ENCODE measurements around the gene LRPAP1. TPM values are rescaled to one million over a fixed set of nuclear protein-coding genes. Genes with fewer than 3 reads are reported as not detected.
A peak's percentile ranks its signal among the peaks of the same experiment; 100 is the strongest.

Gene LRPAP1
- total RNA-seq, 1 donor from 2014 or later: 80.1 TPM

GRCh38 chr4:3485011-3485791, 47.0 kb downstream of the LRPAP1 start:
- H3K9me3 Mint-ChIP-seq: no peaks in the 10 kb centered on the region
- H3K4me1 Mint-ChIP-seq (ENCODE audit: low read depth): no peaks in the 10 kb centered on the region
- H3K36me3 Mint-ChIP-seq (ENCODE audit: low read depth): no peaks in the 10 kb centered on the region
- H3K27ac Mint-ChIP-seq: no peak overlapping the region
- no peak for DNase-seq (ENCODE audit: low spot score)
- no peak overlapping the region for H3K4me3 Mint-ChIP-seq (ENCODE audit: low read depth)
- intact Hi-C loops (cut with micrococcal nuclease): no loop called here
- peaks cover 28% of the 10 kb centered on the region for H3K27me3 Mint-ChIP-seq (ENCODE audit: low read depth)

- Mint-ChIP-seq H3K9me3 (no peaks in the 10 kb centered on the region), H3K36me3 (ENCODE audit: low read depth) (no peaks in the 10 kb centered on the region), H3K27me3 (ENCODE audit: low read depth) (peaks cover 26% of the 10 kb centered on the region), H3K27ac (no peak overlapping the region), H3K4me3 (ENCODE audit: low read depth) (no peak overlapping the region), H3K4me1 (ENCODE audit: low read depth) (no peaks in the 10 kb centered on the region)
- DNase-seq (ENCODE audit: low spot score): no peak
- intact Hi-C loops (cut with micrococcal nuclease): no loop called here
These were observed 47.9 kb downstream of the LRPAP1 start for GRCh38 chr4:3484057-3484973.

DNA sequence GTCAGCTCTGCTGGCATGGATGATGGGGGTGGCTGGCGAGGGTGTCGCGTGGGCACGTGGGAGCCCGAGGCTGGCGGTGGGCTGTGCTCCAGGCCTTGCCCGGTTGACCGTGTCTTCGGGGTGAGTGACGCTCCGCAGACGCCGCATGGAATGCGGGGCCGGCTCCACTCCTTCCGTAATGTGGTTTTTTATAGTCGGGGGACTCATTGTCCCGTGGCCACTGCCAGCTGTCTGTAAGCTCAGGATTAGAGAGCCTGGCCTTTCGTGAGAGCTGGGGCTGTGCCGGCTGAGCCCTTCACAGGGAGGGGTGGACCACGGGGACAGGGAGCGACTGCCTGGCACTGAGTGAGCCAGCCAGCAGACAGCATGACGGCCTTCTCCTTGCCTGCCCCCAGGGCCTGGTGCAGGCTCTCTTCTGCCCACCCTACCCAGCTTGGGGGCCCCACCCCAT, 48.7 kb downstream of the LRPAP1 start:
- intact Hi-C loops (cut with micrococcal nuclease): no loop called here
- Mint-ChIP-seq H3K27me3 (ENCODE audit: low read depth) (peaks cover 20% of the 10 kb centered on the region), H3K4me3 (ENCODE audit: low read depth) (no peak overlapping the region), H3K4me1 (ENCODE audit: low read depth) (no peaks in the 10 kb centered on the region), H3K9me3 (no peaks in the 10 kb centered on the region), H3K36me3 (ENCODE audit: low read depth) (no peaks in the 10 kb centered on the region), H3K27ac (no peak overlapping the region)
- no peak for DNase-seq (ENCODE audit: low spot score)

GRCh38 chr4:3482707-3483106, 49.5 kb downstream of the LRPAP1 start:
- no peak overlapping the region for H3K27ac Mint-ChIP-seq
- H3K4me3 Mint-ChIP-seq (ENCODE audit: low read depth): no peak overlapping the region
- H3K9me3 Mint-ChIP-seq: no peaks in the 10 kb centered on the region
- peaks cover 18% of the 10 kb centered on the region for H3K27me3 Mint-ChIP-seq (ENCODE audit: low read depth)
- intact Hi-C loops (cut with micrococcal nuclease): no loop called here
- no peak for DNase-seq (ENCODE audit: low spot score)
- H3K4me1 Mint-ChIP-seq (ENCODE audit: low read depth): no peaks in the 10 kb centered on the region
- no peaks in the 10 kb centered on the region for H3K36me3 Mint-ChIP-seq (ENCODE audit: low read depth)

DNA sequence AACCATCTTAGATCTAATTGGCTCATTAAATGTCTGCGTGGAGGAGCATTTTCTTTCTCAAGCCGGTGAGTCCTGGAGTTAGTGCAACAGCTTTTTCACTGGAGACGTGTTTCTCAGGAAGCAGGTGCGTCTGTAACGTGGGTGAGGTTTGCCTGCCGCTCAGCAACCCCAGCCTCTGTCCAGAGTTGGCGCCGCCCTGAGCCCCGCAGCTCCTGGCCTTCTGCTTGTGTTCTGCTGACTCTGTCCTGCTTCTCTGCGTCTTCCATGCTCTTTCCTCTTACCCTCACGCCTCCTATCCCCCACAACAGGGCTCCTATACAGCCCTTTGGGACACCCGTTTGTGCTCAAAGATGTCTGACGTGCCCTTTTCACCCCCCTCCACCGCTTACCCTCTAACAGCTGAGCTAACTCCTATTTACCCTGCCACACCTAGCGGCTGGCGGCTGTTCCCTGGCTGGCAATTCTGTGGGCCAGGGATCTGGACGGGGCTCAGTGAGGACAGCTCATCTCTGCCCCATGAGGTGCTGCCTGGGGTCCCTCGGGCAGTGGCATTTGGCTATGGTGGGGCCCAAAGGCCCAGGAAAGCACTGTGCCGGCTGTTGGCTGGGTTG, 50.3 kb downstream of the LRPAP1 start:
- Mint-ChIP-seq H3K27me3 (ENCODE audit: low read depth) (peaks cover 18% of the 10 kb centered on the region), H3K9me3 (no peaks in the 10 kb centered on the region), H3K4me1 (ENCODE audit: low read depth) (no peaks in the 10 kb centered on the region), H3K36me3 (ENCODE audit: low read depth) (no peaks in the 10 kb centered on the region), H3K4me3 (ENCODE audit: low read depth) (no peak overlapping the region), H3K27ac (no peak overlapping the region)
- DNase-seq (ENCODE audit: low spot score): no peak
- intact Hi-C loops (cut with micrococcal nuclease): no loop called here

- DNase-seq (ENCODE audit: low spot score): no peak
- H3K4me3 Mint-ChIP-seq (ENCODE audit: low read depth): no peak overlapping the region
- peaks cover 18% of the 10 kb centered on the region for H3K27me3 Mint-ChIP-seq (ENCODE audit: low read depth)
- no peak overlapping the region for H3K27ac Mint-ChIP-seq
- no peaks in the 10 kb centered on the region for H3K36me3 Mint-ChIP-seq (ENCODE audit: low read depth)
- no peaks in the 10 kb centered on the region for H3K4me1 Mint-ChIP-seq (ENCODE audit: low read depth)
- intact Hi-C loops (cut with micrococcal nuclease): no loop called here
- H3K9me3 Mint-ChIP-seq: no peaks in the 10 kb centered on the region
These were observed 51.1 kb downstream of the LRPAP1 start for GRCh38 chr4:3481113-3481531.

DNA sequence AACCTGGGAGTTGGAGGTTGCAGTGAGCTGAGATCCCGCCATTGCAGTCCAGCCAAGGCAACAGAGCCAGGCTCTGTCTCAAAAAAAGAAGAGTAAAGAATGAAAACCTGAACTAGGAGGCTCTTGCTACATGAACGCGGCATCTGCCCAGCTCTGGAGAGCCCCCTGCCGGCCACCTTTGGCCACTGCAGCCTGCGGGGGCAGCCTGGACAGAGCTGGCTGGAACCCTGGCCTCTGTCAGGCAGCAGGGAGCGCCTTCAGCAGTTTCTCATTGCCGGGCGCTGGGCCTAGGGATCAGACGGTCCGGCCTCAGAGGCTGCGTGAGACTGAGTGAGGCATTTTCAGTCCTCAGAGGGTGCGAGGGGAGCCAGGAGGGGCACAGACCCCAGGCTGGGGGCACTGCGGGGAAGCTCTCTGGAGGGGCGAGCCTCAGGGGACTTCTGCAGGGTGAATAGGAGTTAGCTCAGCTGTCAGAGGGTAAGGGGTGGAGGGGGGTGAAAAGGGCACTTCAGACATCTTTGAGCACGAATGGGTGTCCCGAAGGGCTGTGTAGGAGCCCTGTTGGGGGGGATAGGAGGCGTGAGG, 51.6 kb downstream of the LRPAP1 start:
- no peaks in the 10 kb centered on the region for H3K36me3 Mint-ChIP-seq (ENCODE audit: low read depth)
- no peak overlapping the region for H3K4me3 Mint-ChIP-seq (ENCODE audit: low read depth)
- H3K4me1 Mint-ChIP-seq (ENCODE audit: low read depth): no peaks in the 10 kb centered on the region
- H3K27me3 Mint-ChIP-seq (ENCODE audit: low read depth): peaks cover 18% of the 10 kb centered on the region
- no peaks in the 10 kb centered on the region for H3K9me3 Mint-ChIP-seq
- H3K27ac Mint-ChIP-seq: no peak overlapping the region
- peak; percentile 69 for DNase-seq (ENCODE audit: low spot score)
- intact Hi-C loops (cut with micrococcal nuclease): loop anchor here (1.0 kb wide), 1 partner anchor 134 kb away; no protein-coding TSS in a partner anchor

GRCh38 chr4:3479358-3480101, 52.7 kb downstream of the LRPAP1 start:
- H3K9me3 Mint-ChIP-seq: no peaks in the 10 kb centered on the region
- intact Hi-C loops (cut with micrococcal nuclease): loop anchor here (1.0 kb wide), 1 partner anchor 133 kb away; no protein-coding TSS in a partner anchor

GRCh38 chr4:3478446-3479357, 53.5 kb downstream of the LRPAP1 start:
- H3K4me1 Mint-ChIP-seq (ENCODE audit: low read depth): no peaks in the 10 kb centered on the region
- H3K27me3 Mint-ChIP-seq (ENCODE audit: low read depth): peaks cover 13% of the 10 kb centered on the region
- no peaks in the 10 kb centered on the region for H3K36me3 Mint-ChIP-seq (ENCODE audit: low read depth)

More at GRCh38 chr4:3479358-3480101, 52.7 kb downstream of the LRPAP1 start:
- Mint-ChIP-seq H3K36me3 (ENCODE audit: low read depth) (no peaks in the 10 kb centered on the region), H3K27ac (no peak overlapping the region), H3K4me1 (ENCODE audit: low read depth) (no peaks in the 10 kb centered on the region), H3K27me3 (ENCODE audit: low read depth) (peaks cover 16% of the 10 kb centered on the region), H3K4me3 (ENCODE audit: low read depth) (no peak overlapping the region)
- DNase-seq (ENCODE audit: low spot score): no peak

DNA sequence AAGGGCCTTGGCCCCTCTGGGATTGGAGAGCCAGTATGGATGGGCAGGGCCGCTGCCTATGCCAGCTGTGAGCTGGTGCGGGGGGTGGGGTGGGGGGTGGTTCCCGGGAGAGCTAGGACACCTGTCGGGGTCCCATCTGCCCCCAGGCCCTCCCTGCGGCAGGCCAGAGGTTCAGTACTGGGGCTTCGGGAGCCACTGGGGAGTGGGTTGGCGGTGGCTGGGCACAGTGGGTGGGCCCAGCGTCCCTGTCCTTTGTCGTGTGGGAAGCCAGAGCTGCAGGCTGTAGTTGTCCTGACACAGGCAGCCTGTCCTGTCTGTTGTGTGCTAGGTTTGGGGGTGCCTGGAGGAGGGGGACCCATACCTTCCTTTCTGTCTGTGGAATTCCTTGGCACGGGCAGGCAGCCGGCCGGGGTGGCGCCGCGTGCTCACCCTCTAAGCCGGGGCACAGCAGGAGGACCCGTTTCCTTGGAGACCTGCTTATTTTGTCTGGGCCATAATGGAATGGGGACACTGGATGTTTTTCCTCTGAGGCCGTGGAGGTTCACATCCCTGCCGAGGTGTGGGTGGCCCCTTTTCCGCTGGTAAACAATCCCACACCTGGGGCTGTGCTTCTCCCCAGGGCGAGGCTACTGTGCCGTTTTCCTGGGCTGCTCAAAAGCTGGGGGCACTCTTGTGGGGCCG, 54.3 kb downstream of the LRPAP1 start:
- Mint-ChIP-seq H3K9me3 (no peaks in the 10 kb centered on the region), H3K27me3 (ENCODE audit: low read depth) (peaks cover 13% of the 10 kb centered on the region), H3K4me3 (ENCODE audit: low read depth) (no peak overlapping the region), H3K4me1 (ENCODE audit: low read depth) (no peaks in the 10 kb centered on the region), H3K36me3 (ENCODE audit: low read depth) (no peaks in the 10 kb centered on the region), H3K27ac (no peak overlapping the region)
- no peak for DNase-seq (ENCODE audit: low spot score)
- intact Hi-C loops (cut with micrococcal nuclease): no loop called here

More at GRCh38 chr4:3478446-3479357, 53.5 kb downstream of the LRPAP1 start:
- no peaks in the 10 kb centered on the region for H3K9me3 Mint-ChIP-seq
- no peak for DNase-seq (ENCODE audit: low spot score)
- H3K27ac Mint-ChIP-seq: no peak overlapping the region
- intact Hi-C loops (cut with micrococcal nuclease): no loop called here
- no peak overlapping the region for H3K4me3 Mint-ChIP-seq (ENCODE audit: low read depth)
